ENCODE data around the gene ZBTB20.

The ZBTB20 gene

GRCh38 chr3:115164374-115165221 is 17.5 kb upstream of the ZBTB20 start:
- Histone ChIP-seq H3K9me3 (ENCODE audit: control insufficient read depth, insufficient read depth, low read length) (no peaks in the 10 kb centered on the region), H3K36me3 (ENCODE audit: control insufficient read depth, insufficient read depth, low read length) (no peaks in the 10 kb centered on the region), H3K27me3 (ENCODE audit: control insufficient read depth, insufficient read depth, low read length) (no peaks in the 10 kb centered on the region), H3K4me3 (ENCODE audit: low read length) (no peak overlapping the region), H3K27ac (ENCODE audit: low read length) (no peak overlapping the region), H3K4me1 (ENCODE audit: control insufficient read depth, insufficient read depth, low read length) (no peaks in the 10 kb centered on the region)
- WGBS (ENCODE audit: insufficient coverage, insufficient read length) = no CpG with 5 or more reads among the region's 3 CpGs
- no peak for DNase-seq (ENCODE audit: low read depth, low spot score)

GRCh38 chr3:115162759-115163158 is 15.7 kb upstream of the ZBTB20 start:
- Histone ChIP-seq H3K27me3 (ENCODE audit: control insufficient read depth, insufficient read depth, low read length) (no peaks in the 10 kb centered on the region), H3K36me3 (ENCODE audit: control insufficient read depth, insufficient read depth, low read length) (no peaks in the 10 kb centered on the region), H3K4me3 (ENCODE audit: low read length) (no peak overlapping the region), H3K27ac (ENCODE audit: low read length) (no peak overlapping the region), H3K4me1 (ENCODE audit: control insufficient read depth, insufficient read depth, low read length) (no peaks in the 10 kb centered on the region), H3K9me3 (ENCODE audit: control insufficient read depth, insufficient read depth, low read length) (no peaks in the 10 kb centered on the region; the same call in 1 of the 2 replicates)
- no CpG with 5 or more reads among the region's 1 CpG for WGBS (ENCODE audit: insufficient coverage, insufficient read length)
- no peak for DNase-seq (ENCODE audit: low read depth, low spot score)

- H3K27me3 ChIP-seq (ENCODE audit: control insufficient read depth, insufficient read depth, low read length) = no peaks in the 10 kb centered on the region
- no peaks in the 10 kb centered on the region for H3K36me3 ChIP-seq (ENCODE audit: control insufficient read depth, insufficient read depth, low read length)
- no peak overlapping the region for H3K4me3 ChIP-seq (ENCODE audit: low read length)
- WGBS (ENCODE audit: insufficient coverage, insufficient read length) = no CpG with 5 or more reads among the region's 1 CpG
- H3K4me1 ChIP-seq (ENCODE audit: control insufficient read depth, insufficient read depth, low read length) = no peaks in the 10 kb centered on the region
- no peaks in the 10 kb centered on the region; the same call in 1 of the 2 replicates for H3K9me3 ChIP-seq (ENCODE audit: control insufficient read depth, insufficient read depth, low read length)
- no peak overlapping the region for H3K27ac ChIP-seq (ENCODE audit: low read length)
- DNase-seq (ENCODE audit: low read depth, low spot score) = no peak
Observed at GRCh38 chr3:115161866-115162265, 14.8 kb upstream of the ZBTB20 start.

- Histone ChIP-seq H3K36me3 (ENCODE audit: control insufficient read depth, insufficient read depth, low read length) (no peaks in the 10 kb centered on the region), H3K4me1 (ENCODE audit: control insufficient read depth, insufficient read depth, low read length) (no peaks in the 10 kb centered on the region), H3K9me3 (ENCODE audit: control insufficient read depth, insufficient read depth, low read length) (no peaks in the 10 kb centered on the region; the same call in 1 of the 2 replicates), H3K27me3 (ENCODE audit: control insufficient read depth, insufficient read depth, low read length) (no peaks in the 10 kb centered on the region), H3K4me3 (ENCODE audit: low read length) (no peak overlapping the region), H3K27ac (ENCODE audit: low read length) (no peak overlapping the region)
- DNase-seq (ENCODE audit: low read depth, low spot score) = no peak
- WGBS (ENCODE audit: insufficient coverage, insufficient read length) = no CpG with 5 or more reads among the region's 4 CpGs
Observed at GRCh38 chr3:115161168-115161834, 14.2 kb upstream of the ZBTB20 start.

- no CpG with 5 or more reads among the region's 1 CpG for WGBS (ENCODE audit: insufficient coverage, insufficient read length)
- H3K4me1 ChIP-seq (ENCODE audit: control insufficient read depth, insufficient read depth, low read length) = no peaks in the 10 kb centered on the region
- H3K36me3 ChIP-seq (ENCODE audit: control insufficient read depth, insufficient read depth, low read length) = no peaks in the 10 kb centered on the region
- H3K4me3 ChIP-seq (ENCODE audit: low read length) = no peak overlapping the region
- H3K9me3 ChIP-seq (ENCODE audit: control insufficient read depth, insufficient read depth, low read length) = no peaks in the 10 kb centered on the region; the same call in 1 of the 2 replicates
- H3K27ac ChIP-seq (ENCODE audit: low read length) = no peak overlapping the region
- no peaks in the 10 kb centered on the region for H3K27me3 ChIP-seq (ENCODE audit: control insufficient read depth, insufficient read depth, low read length)
- no peak for DNase-seq (ENCODE audit: low read depth, low spot score)
Observed at GRCh38 chr3:115160295-115160694, 13.2 kb upstream of the ZBTB20 start.

- H3K9me3 ChIP-seq (ENCODE audit: control insufficient read depth, insufficient read depth, low read length) = no peaks in the 10 kb centered on the region; the same call in 1 of the 2 replicates
- no peak for DNase-seq (ENCODE audit: low read depth, low spot score)
- no peaks in the 10 kb centered on the region for H3K36me3 ChIP-seq (ENCODE audit: control insufficient read depth, insufficient read depth, low read length)
- H3K27me3 ChIP-seq (ENCODE audit: control insufficient read depth, insufficient read depth, low read length) = no peaks in the 10 kb centered on the region
- H3K4me1 ChIP-seq (ENCODE audit: control insufficient read depth, insufficient read depth, low read length) = no peaks in the 10 kb centered on the region
- H3K27ac ChIP-seq (ENCODE audit: low read length) = no peak overlapping the region
- no CpG with 5 or more reads among the region's 4 CpGs for WGBS (ENCODE audit: insufficient coverage, insufficient read length)
- no peak overlapping the region for H3K4me3 ChIP-seq (ENCODE audit: low read length)
Observed at GRCh38 chr3:115156046-115156654, 9.1 kb upstream of the ZBTB20 start.

- Histone ChIP-seq H3K4me1 (ENCODE audit: control insufficient read depth, insufficient read depth, low read length) (no peaks in the 10 kb centered on the region), H3K9me3 (ENCODE audit: control insufficient read depth, insufficient read depth, low read length) (no peaks in the 10 kb centered on the region; the same call in 1 of the 2 replicates), H3K36me3 (ENCODE audit: control insufficient read depth, insufficient read depth, low read length) (no peaks in the 10 kb centered on the region), H3K27ac (ENCODE audit: low read length) (no peak overlapping the region), H3K27me3 (ENCODE audit: control insufficient read depth, insufficient read depth, low read length) (no peaks in the 10 kb centered on the region), H3K4me3 (ENCODE audit: low read length) (no peak overlapping the region)
- no CpG with 5 or more reads among the region's 3 CpGs for WGBS (ENCODE audit: insufficient coverage, insufficient read length)
- DNase-seq (ENCODE audit: low read depth, low spot score) = no peak
Observed at GRCh38 chr3:115154611-115155010, 7.5 kb upstream of the ZBTB20 start.

- H3K27me3 ChIP-seq (ENCODE audit: control insufficient read depth, insufficient read depth, low read length) = no peaks in the 10 kb centered on the region
- no peak for DNase-seq (ENCODE audit: low read depth, low spot score)
- H3K9me3 ChIP-seq (ENCODE audit: control insufficient read depth, insufficient read depth, low read length) = no peaks in the 10 kb centered on the region
- no peaks in the 10 kb centered on the region for H3K36me3 ChIP-seq (ENCODE audit: control insufficient read depth, insufficient read depth, low read length)
- no peak overlapping the region for H3K27ac ChIP-seq (ENCODE audit: low read length)
- WGBS (ENCODE audit: insufficient coverage, insufficient read length) = no CpG with 5 or more reads among the region's 2 CpGs
- H3K4me3 ChIP-seq (ENCODE audit: low read length) = no peak overlapping the region
- H3K4me1 ChIP-seq (ENCODE audit: control insufficient read depth, insufficient read depth, low read length) = no peaks in the 10 kb centered on the region
Observed at GRCh38 chr3:115151921-115152320, 4.8 kb upstream of the ZBTB20 start.

GRCh38 chr3:115148142-115148790 is 1.2 kb upstream of the ZBTB20 start:
- Histone ChIP-seq H3K36me3 (ENCODE audit: control insufficient read depth, insufficient read depth, low read length) (no peaks in the 10 kb centered on the region), H3K27me3 (ENCODE audit: control insufficient read depth, insufficient read depth, low read length) (no peaks in the 10 kb centered on the region), H3K27ac (ENCODE audit: low read length) (no peak overlapping the region), H3K9me3 (ENCODE audit: control insufficient read depth, insufficient read depth, low read length) (no peaks in the 10 kb centered on the region), H3K4me1 (ENCODE audit: control insufficient read depth, insufficient read depth, low read length) (no peaks in the 10 kb centered on the region), H3K4me3 (ENCODE audit: low read length) (peak overlapping the region; percentile 88)
- DNase-seq (ENCODE audit: low read depth, low spot score) = no peak
- no CpG with 5 or more reads among the region's 20 CpGs for WGBS (ENCODE audit: insufficient coverage, insufficient read length)
